Left forelimb (tissue), 1 donor: ENCODE measurements around the gene AFDN.

Experiments
- DNase-seq: peaks from one replicate; pipeline ENCODE4 v3.0.0-alpha.2; 2018; ENCODE audit warnings: low spot score

Gene AFDN

GRCh38 chr6:167925026-167925425 lies 98.3 kb downstream of the AFDN start:
- DNase-seq, result no peak

GRCh38 chr6:167927246-167927645 lies 100.5 kb downstream of the AFDN start:
- DNase-seq, result no peak

- no peak for DNase-seq
These were observed 101.4 kb downstream of the AFDN start for GRCh38 chr6:167928111-167928510.

- DNase-seq, result no peak
These were observed 103.6 kb downstream of the AFDN start for GRCh38 chr6:167930295-167930694.

GRCh38 chr6:167932468-167933276 lies 106.0 kb downstream of the AFDN start:
- DNase-seq, result no peak

- DNase-seq, result no peak
These were observed 106.6 kb downstream of the AFDN start for GRCh38 chr6:167933290-167933689.

GRCh38 chr6:167933847-167934246 lies 107.1 kb downstream of the AFDN start:
- no peak for DNase-seq

GRCh38 chr6:167934426-167934864 lies 107.7 kb downstream of the AFDN start:
- no peak for DNase-seq

GRCh38 chr6:167936051-167936450 lies 109.3 kb downstream of the AFDN start:
- DNase-seq, result no peak

- no peak for DNase-seq
These were observed 110.6 kb downstream of the AFDN start for GRCh38 chr6:167937301-167937700.

- no peak for DNase-seq
These were observed 111.5 kb downstream of the AFDN start for GRCh38 chr6:167937948-167938911.

- no peak for DNase-seq
These were observed 115.1 kb downstream of the AFDN start for GRCh38 chr6:167941822-167942221.

GRCh38 chr6:167944130-167944529 lies 117.4 kb downstream of the AFDN start:
- no peak for DNase-seq

GRCh38 chr6:167946007-167946406 lies 119.3 kb downstream of the AFDN start:
- no peak for DNase-seq

GRCh38 chr6:167946604-167947003 lies 119.9 kb downstream of the AFDN start:
- DNase-seq, result no peak

- no peak for DNase-seq
These were observed 121.0 kb downstream of the AFDN start for GRCh38 chr6:167947716-167948115.

- no peak for DNase-seq
These were observed 122.0 kb downstream of the AFDN start for GRCh38 chr6:167948716-167949115.

GRCh38 chr6:167949121-167949684 lies 122.5 kb downstream of the AFDN start:
- no peak for DNase-seq

- DNase-seq, result no peak
These were observed 125.2 kb downstream of the AFDN start for GRCh38 chr6:167951781-167952511.

- no peak for DNase-seq
These were observed 125.8 kb downstream of the AFDN start for GRCh38 chr6:167952512-167952859.

- DNase-seq, result no peak
These were observed 126.8 kb downstream of the AFDN start for GRCh38 chr6:167953551-167953950.

GRCh38 chr6:167954151-167954550 lies 127.4 kb downstream of the AFDN start:
- no peak for DNase-seq
